Stimulated activated CD8-positive, alpha-beta memory T cell treated with anti-CD3 and anti-CD28 coated beads, Interleukin-15, amount 100 ng/mL, for 1 hour (primary cell): ENCODE results near the gene RELA.
A peak's percentile ranks its signal among the peaks of the same experiment; 100 is the strongest.

Source experiments
- DNase-seq: peaks from one replicate; pipeline ENCODE4 v3.0.0-alpha.2; 2020; ENCODE audit warnings: low read depth

The RELA gene

DNA sequence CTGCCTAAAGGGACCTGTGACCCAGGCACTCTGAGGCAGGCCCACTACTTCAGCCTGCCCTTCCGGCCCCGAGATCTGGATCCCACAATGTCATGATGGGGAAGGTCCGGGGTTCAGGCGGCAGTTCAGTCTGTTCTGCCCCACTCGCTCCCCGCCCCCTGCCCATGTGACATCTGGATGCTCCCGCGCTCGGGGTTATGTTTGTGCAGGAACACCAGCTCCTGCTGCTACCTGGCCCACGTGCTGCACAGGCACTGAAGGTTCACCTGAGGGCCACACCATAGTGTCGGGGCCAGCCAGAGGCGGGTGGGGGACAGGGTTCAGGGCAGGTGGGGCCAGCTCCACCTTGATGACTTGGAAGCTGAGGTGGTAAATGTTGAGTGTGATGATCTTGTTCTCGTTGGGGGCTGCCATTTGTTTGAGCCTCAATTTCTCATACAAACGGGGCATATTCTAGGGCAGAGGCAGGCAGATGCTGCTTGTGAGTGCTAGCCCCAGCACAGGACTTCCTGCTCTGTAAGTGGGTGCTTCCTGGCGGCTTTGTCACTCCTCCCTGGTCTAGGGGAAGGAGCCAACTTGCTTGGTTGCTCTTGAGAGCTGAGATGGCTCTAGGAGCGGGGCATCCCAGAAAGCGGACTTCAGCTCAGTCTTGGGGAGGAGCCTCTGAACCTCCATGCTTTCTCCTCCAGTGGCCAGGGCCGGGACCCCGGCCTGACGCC, 29.2 kb downstream of the RELA start:
- no peak for DNase-seq

DNA sequence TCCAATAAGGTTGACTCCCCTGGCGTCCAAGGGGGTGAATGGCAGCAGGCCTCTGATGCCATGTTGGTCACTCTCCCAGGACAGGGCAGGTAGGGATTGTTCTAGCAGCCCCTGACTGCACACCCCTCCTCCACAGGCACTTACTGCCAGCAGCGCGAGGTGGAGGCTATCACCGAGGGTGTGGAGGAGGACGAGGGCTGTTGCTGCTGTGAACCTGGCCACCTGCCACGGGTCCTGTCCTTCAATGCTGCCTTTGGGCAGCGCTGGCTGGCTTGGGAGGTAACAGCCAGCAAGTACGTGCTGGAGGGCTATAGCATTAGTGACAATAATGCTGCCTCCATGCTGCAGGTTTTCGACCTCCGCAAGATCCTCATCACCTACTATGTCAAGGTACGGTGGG, 32.5 kb downstream of the RELA start:
- no peak for DNase-seq

DNA sequence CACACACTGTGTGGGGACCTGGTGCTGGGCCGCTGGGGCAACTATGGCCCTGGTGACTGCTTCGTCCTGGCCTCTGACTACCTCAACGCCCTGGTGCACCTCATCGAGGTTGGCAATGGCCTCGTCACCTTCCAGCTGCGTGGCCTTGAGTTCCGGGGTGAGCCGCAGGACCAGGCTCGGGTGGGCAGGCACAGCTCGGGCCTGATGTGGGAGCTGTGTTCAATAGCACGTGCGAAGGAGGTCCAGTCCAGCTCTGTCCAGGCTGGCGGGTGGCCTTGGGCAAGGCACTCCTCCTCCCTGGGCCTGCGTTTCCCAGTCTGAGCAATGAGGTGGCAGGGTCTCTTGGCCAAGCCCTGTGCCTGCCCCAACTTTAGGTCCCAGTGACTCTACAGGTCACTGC, 33.1 kb downstream of the RELA start:
- no peak for DNase-seq

DNA sequence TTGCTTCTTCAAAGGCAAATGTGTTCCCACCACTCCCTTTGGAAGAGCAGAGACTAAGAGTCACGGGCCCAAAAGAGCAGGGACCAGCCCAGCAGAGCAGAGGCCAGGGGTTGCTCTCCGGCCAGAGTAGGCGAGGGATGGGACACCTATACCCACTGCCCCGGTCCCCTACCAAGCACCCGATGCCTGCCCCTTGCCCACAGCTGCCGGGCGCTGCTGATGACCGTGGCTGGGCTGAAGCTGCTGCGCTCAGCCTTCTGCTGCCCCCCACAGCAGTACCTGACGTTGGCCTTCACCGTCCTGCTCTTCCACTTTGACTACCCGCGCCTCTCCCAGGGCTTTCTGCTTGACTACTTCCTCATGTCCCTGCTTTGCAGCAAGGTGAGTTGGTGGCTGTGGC, 35.5 kb downstream of the RELA start:
- DNase-seq: no peak

DNA sequence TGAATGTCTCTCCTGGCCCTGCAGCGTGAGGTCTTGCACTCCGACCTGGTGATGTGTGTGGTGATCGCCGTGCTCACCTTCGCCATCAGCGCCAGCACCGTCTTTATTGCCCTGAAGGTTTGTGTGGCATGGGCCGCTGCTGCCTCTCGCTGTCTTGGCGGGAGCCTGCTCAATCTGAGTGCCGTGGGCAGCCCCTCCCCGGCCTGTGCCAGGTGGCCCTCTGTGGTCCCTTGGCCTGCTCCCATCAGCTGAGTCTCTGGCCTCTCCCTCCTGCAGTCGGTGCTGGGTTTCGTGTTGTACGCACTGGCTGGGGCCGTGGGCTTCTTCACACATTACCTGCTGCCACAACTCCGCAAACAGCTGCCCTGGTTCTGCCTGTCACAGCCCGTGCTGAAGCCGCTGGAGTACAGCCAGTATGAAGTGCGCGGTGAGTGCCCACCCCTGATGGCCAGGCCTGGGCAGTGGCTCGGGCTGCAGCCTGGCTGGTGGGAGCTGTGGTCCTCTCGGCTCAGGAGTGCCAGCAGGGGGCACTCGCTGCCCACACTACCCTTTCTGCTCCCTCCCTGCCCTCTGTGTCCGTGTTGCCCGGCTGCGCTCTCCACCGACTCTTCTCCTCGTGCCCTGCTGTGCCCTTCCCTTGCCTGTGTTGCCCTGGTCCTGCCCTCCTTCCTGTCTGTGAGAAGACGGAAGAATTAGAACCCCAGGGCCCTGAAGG, 36.9 kb downstream of the RELA start:
- no peak for DNase-seq

DNA sequence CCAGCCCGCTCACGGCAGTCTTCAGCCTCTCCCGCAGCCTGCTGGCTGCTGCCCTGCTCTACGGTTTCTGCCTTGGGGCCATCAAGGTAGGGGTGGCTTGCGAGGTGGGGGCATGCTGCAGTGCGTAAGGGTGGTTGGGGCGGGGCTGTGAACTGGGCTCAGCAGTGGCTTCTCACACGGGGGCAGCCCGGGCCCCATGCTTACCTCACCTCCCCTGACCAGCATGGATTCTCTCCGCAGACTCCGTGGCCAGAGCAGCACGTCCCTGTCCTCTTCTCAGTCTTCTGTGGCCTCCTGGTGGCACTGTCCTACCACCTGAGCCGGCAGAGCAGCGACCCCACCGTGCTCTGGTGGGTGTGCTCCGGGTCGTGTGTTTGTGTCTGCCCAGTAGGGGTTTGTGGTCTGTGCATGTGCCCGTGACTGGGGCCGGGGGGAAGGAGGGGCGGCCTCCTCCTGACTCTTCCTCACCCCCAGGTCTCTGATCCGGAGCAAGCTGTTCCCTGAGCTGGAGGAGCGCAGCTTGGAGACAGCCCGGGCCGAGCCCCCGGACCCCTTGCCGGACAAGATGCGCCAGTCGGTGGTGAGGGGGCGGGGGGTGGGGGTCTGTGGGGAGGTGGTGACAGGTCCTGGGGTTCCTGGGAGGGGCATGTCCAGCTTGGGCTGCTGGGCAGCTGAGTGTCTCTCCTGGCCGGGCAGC, 37.6 kb downstream of the RELA start:
- no peak for DNase-seq

DNA sequence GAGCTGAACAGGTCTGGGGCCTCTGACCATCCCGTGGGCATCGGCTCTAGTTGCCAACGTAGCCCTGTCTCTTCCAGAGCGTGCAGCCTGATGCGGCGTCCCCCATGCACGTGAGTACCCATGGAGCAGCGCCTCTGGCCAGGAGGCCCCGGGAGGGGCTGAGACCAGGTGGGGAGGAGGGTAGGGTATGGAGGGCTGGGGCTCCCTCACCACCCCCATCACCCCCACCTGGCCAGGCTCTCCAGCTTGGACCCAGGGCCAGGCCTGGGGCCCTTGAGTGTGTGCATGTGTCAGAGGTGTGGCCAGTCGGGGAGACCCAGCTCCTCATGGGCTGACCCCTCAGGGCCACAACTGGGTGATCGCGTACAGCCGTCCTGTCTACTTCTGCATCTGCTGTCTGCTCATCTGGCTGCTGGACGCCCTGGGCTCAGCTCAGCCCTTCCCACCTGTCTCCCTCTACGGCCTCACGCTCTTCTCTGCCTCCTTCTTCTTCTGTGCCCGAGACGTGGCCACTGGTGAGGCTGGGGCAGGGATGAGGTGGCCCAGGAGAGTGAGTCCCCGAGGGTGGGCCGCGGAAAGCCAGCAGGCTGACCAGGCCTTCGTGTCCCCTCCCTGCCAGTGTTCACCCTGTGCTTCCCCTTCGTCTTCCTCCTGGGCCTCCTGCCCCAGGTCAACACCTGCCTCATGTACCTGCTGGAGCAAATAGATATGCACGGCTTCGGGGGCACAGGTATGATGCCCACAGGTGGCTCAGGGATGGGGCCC, 38.7 kb downstream of the RELA start:
- no peak for DNase-seq

DNA sequence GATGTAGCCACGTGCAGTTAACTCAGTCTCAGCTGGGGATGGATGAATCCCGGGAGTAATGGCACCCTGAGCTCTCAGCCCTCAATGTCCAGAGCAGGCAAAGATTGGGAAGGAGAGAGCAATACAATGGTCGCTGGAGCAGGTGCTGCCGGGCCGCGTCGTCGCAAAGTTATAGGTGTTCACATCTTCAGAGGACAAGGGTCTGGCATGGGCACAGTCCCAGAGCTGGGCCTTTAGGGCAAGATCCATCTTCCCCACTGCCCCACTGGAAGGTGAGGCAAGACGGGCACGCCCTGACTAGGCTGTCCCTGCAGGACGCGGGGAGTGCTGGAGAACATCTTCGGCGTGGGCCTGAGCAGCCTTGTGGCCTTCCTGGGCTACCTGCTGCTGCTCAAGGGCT, 39.5 kb downstream of the RELA start:
- no peak for DNase-seq

DNA sequence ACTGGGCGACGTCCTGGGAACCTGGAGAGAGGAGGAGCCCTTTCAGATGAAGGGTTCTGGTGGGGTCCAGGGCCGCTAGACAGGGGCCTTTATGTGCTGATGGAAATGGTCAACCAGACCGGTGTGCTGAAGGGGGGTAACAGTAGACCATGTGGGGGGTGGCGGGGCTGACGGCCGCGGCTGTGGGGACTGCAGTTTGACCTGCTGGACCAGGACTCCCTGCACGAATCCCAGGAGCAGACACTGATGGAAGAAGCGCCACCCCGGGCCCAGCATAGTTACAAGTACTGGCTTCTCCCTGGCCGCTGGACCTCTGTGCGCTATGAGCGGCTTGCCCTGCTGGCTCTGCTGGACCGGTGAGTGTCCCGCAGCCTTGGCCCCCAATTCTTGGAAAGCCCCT, 40.7 kb downstream of the RELA start:
- no peak for DNase-seq

DNA sequence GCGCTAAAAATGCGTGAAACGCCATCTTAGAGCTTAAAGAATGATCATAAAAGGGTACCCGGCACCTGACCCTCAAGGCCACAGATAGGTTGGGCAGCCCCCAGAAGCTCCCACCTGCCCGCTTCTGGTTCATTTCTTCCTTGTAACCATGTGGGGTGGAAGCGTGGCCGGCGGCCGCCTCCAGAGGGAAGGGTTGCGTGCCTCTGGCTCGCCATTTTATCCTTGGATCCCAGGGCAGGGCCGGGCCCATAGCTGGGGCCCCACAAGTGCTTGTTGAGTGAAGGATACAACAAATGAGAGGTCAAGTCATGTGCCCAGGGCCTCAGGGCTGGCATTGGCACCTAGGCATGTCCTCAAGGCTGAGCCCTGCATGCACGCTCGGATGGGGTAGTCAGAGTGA, 41.3 kb downstream of the RELA start:
- no peak for DNase-seq

DNA sequence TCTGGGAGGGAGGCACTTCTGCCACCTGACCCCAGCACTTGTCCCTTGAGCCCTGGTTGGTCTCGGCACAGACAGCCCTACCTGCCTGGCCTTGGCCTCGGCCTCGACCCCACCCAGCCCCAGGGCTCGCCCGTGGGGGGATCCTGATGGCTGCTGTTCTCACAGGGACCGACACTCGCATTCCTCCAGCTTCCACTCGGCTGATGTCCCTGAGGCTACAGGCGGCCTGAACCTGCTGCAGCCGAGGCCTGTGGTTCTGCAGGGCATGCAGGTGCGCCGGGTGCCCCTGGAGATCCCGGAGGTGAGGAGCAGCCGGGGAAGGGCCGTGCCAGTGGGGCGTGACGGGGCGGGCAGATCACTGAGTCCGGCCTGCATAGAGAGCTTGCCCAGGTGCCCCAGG, 42.0 kb downstream of the RELA start:
- DNase-seq: no peak

DNA sequence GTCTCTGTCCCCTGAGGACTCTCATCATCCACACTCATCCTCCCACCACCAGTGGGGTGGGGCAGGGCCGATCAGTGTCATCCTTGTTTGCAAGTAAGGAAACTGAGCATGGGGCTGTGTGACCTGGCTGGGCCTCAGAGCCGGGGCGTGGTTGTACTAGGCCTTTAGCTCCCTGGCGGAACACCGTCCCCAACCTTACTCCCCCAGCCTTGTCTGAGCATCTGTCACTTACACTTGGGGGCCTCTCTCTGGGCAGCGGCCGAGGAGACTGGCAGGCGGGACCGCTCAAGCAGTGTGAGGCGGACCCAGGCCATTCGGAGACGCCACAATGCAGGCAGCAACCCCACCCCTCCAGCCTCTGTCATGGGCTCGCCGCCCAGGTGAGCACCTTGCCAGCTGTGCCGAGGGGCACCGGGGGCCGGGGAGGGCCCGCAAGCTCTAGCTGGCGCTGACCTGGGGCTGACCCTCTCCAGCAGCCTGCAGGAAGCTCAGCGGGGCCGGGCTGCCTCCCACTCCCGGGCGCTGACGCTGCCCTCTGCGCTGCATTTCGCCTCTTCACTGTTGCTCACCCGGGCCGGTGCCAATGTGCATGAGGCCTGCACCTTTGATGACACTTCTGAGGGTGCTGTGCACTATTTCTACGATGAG, 43.3 kb downstream of the RELA start:
- no peak for DNase-seq

DNA sequence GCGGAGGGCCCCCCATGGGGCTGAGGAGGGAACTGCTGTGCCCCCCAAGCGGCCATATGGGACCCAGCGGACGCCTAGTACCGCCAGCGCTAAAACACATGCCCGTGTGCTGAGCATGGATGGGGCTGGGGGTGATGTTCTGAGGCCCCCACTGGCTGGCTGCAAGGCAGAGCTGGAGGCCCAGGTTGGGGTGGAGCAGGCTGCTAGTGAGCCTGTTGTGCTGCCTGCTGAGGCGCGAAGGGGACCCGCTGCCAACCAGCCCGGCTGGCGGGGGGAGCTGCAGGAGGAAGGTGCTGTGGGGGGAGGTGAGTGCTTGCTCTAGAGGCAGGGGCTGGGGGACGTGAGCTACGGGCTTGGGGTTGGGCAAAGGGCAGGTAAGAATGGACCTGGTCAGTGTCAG, 44.0 kb downstream of the RELA start:
- DNase-seq: no peak

DNA sequence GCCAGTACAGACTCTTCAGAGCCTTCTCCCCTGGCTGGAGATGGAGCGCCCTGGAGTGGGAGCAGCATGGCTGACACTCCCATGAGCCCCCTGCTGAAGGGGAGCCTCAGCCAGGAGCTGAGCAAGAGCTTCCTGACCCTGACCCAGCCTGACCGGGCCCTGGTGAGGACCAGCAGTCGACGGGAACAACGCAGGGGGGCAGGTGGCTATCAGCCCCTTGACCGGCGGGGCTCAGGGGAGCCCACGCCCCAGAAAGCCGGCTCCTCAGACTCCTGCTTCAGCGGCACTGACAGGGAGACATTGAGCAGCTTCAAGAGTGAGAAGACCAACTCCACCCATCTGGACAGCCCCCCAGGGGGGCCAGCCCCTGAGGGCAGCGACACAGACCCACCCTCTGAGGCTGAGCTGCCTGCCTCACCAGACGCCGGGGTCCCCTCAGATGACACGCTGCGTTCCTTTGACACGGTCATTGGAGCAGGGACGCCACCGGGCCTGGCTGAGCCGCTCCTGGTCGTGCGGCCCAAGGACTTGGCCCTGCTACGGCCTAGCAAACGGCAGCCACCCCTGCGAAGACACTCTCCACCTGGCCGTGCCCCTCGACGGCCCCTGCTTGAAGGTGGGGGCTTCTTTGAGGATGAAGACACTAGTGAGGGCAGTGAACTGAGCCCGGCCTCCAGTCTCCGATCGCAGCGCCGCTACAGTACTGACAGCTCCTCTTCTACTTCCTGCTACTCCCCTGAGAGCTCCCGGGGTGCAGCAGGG, 44.5 kb downstream of the RELA start:
- no peak for DNase-seq

DNA sequence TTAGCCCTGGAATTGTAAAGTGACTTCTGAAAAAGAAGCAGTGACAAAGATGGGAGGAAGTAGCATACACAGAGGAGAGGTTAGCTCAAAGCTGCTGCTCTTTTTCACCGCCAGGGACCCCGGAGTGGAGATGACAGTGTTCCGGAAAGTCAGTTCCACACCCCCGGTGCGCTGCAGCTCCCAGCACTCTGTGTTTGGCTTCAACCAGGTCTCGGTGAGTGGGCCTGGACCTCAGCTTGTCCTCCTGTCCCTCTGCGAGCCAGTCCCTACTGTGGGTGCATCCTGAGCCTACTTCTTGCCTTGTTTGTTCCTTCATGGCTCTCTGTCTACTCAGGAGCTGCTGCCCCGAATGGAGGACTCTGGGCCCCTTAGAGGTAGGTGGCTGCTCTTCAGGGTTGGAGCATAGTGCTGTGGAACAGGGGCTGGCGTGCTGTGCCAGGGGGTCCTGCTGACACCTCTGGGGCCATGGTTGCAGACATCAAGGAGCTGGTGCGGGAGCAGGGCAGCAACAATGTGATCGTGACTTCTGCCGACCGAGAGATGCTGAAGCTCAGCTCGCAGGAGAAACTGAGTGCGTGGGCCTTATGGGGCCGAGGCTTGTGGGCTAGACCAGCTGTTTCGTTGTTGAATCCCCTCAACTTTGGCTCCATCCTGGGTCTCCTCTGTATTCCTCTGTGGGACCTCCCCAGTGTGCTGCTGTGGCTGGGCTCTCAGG, 45.4 kb downstream of the RELA start:
- no peak for DNase-seq

DNA sequence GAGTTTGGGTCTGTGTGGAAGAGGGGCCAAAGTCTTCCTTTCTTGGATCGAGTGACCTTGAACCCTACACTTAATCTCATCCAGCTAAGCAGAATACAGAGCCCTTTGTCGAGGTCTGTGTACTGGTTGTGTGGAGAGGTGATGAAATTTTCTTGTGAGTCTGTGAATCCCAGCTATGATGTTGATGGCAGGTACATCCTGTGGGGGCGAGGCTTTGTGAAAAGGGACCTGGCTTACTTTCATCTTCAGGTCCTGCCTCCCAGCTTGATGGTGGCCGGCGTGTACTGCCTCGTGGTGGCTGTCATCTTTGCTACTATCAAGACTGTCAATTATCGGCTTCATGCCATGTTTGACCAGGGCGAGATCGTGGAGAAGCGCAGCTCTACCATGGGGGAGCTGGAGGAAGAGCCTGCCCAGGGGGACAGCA, 46.1 kb downstream of the RELA start:
- no peak for DNase-seq

DNA sequence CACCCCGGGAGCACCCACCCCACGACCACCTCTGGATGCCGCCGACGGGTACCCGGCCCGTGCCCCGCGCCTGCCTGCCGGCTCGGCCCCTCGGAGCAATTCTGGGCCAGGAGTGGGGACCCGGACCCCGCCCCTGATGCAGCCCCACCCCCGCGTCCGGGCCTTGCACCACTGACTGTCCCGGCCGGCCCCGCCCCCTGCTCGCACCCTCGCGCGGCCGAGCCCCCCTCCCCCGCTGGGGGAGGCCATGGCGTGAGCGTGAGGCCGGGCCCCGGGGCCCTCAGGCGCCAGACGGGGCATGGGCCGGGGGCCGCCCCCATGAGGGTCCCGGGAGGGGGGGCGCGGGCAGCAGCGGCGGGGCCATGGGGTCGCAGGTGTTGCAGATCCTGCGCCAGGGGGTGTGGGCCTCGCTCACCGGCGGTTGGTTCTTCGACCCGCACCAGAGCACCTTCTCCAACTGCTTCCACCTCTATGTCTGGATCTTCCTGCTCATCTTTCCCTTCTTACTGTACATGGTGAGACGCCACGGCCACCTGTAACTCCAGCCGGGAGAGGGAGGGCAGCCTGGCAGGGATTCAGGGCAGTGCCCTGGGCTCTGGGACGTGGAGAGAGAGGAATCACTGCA, 46.7 kb downstream of the RELA start:
- DNase-seq: no peak

DNA sequence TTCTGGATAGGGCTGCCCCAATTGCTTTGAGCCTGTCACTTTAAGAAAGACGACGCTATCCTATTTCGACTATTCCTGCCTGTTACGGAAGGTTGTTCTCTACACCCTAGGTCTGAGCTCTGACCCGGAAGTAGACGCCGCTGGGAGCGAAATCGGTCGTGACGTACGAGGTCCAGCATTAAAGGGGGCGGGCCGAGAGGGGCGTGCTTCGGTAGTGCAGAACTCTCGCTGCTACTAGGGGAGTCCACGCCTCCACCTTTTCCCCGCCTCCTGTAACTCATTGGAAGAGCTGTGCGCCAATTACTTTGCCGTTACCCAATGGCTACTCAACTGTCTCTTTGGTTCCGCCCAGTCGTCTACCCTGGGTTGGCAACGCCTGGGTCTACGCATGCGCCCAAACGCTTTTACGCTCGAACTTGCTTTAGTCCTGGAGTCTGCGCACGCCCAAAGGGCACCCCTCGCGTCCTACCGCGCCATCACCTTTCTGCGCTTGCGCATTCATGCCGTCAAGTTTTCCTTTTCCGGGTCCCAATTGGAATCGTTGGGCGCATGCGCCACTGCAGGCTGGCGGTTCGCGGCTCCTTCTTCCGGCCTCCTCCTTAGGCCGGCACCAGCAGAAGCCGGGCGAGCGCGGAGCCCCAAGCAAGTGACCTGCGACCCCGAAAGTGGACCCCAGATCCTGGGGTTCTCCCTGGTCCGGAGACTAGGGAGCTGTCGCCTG, 47.3 kb downstream of the RELA start, which contains the start of gene PCNX3:
PCNX3 (plus strand) TSS at position 548 of the 721 bp plus-strand sequence. CDS start 536 bp downstream, outside the sequence.
- DNase-seq: peak; percentile 99
